HEK293T (cell line): ENCODE data around the gene RPL10.
A peak's percentile ranks its signal among the peaks of the same experiment; 100 is the strongest.

Experiments
- CTCF ChIA-PET: fragments of 350-600 bp; formaldehyde crosslinking; extraction: SDS; loops from one replicate; lab custom pipeline; 2021; ENCODE audit warnings: antibody characterized with exemption, inconsistent platforms; lab: Yijun Ruan, JAX
- POLR2A ChIA-PET: fragments of 350-600 bp; formaldehyde crosslinking; extraction: SDS; loops from one replicate; lab custom pipeline; 2020; ENCODE audit warnings: antibody characterized with exemption, inconsistent platforms; lab: Yijun Ruan, JAX
- DNase-seq: peaks from one replicate; pipeline ENCODE4 v3.0.0; 2012; ENCODE audit warnings: mixed read lengths; ENCODE audit errors: extremely low spot score
- ARNT ChIP-seq: fragments of 450-650 bp; IDR thresholded peaks from 2 replicates; pipeline ENCODE4 v1.6.1; 2017; ENCODE audit warnings: mild to moderate bottlenecking
- BHLHE40 ChIP-seq: fragments of 450-650 bp; IDR thresholded peaks from 2 replicates; pipeline ENCODE4 v1.6.1; 2016; ENCODE audit warnings: mild to moderate bottlenecking, moderate library complexity, borderline replicate concordance
- CTBP1 ChIP-seq: fragments of 450-650 bp; IDR thresholded peaks from 2 replicates; pipeline ENCODE4 v1.6.1; 2016; ENCODE audit warnings: borderline replicate concordance
- ELF4 ChIP-seq: fragments of 450-650 bp; IDR thresholded peaks from 2 replicates; pipeline ENCODE4 v1.6.1; 2017; ENCODE audit warnings: antibody characterized with exemption
- FOXA1 ChIP-seq: fragments of 450-650 bp; IDR thresholded peaks from 2 replicates; pipeline ENCODE4 v1.6.1; 2016; ENCODE audit warnings: mild to moderate bottlenecking
- FOXK2 ChIP-seq: fragments of 450-650 bp; IDR thresholded peaks from 2 replicates; pipeline ENCODE4 v1.6.1; 2016; ENCODE audit warnings: mild to moderate bottlenecking
- FOXM1 ChIP-seq: fragments of 450-650 bp; IDR thresholded peaks from 2 replicates; pipeline ENCODE4 v1.6.1; 2017; ENCODE audit warnings: mild to moderate bottlenecking, borderline replicate concordance
- HDGF ChIP-seq: fragments of 450-650 bp; IDR thresholded peaks from 2 replicates; pipeline ENCODE4 v1.6.1; 2017; ENCODE audit warnings: antibody characterized with exemption, borderline replicate concordance
- L3MBTL2 ChIP-seq: fragments of 450-650 bp; conservative IDR thresholded peaks from 2 replicates; pipeline ENCODE4 v1.6.1; 2016; ENCODE audit warnings: mild to moderate bottlenecking
- NFRKB ChIP-seq: fragments of 450-650 bp; IDR thresholded peaks from 2 replicates; pipeline ENCODE4 v1.6.1; 2016; ENCODE audit warnings: mild to moderate bottlenecking, moderate library complexity
- PKNOX1 ChIP-seq: fragments of 450-650 bp; IDR thresholded peaks from 2 replicates; pipeline ENCODE4 v1.6.1; 2016
- SP1 ChIP-seq: fragments of 450-650 bp; IDR thresholded peaks from 2 replicates; pipeline ENCODE4 v1.6.1; 2017
- SUZ12 ChIP-seq: fragments of 450-650 bp; IDR thresholded peaks from 2 replicates; pipeline ENCODE4 v1.6.1; 2016; ENCODE audit warnings: mild to moderate bottlenecking
- TARDBP ChIP-seq: fragments of 450-650 bp; IDR thresholded peaks from 2 replicates; pipeline ENCODE4 v1.6.1; 2016
- ZNF384 ChIP-seq: fragments of 450-650 bp; IDR thresholded peaks from 2 replicates; pipeline ENCODE4 v1.6.1; 2016

RPL10 gene

DNA sequence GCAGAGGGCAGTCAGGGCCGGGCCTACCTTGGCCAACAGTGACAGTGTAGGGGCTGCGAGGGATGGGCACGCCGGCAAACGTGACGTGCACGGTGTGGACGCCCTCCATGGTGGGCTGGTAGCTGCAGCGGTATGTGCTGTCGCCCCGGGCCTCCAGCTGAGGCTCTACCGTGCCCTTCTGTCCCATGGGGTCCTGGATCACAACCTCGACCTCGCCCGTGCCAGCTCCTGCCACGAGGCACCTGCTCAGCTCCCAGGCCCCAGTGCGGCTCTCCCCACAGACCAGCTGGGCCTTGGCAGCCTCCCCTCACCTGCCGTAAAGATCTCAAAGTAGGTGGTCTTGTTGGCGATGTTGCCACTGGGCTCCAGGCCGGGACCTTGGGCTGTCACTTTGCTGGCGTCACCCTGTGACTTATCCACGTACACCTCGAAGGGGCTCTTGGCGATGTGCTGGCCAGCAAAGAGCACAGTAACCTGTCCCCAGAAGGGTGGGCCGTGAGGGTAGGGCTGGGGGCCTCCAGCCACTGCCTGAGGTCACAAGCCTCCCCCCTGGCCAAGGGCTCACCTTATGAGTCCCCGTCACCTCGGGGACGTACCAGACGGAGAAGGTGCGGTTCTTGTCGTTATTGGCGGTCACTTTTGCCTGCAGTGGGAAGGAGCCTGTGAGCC, 32.0 kb upstream of the RPL10 start:
- no peak for DNase-seq
- no peak for TF ChIP-seq CTBP1
- no peak for TF ChIP-seq FOXA1
- ChIA-PET POLR2A (interaction anchor here (0.6 to 1.1 kb wide), 2 partner anchors 32 to 183 kb away, joined by 3 to 4 read pairs; partner anchors contain the start of gene RPL10), CTCF (no interaction called here)

- DNase-seq: no peak
- ChIA-PET POLR2A (interaction anchor here (1.1 kb wide), 1 partner anchor 31 kb away, joined by 4 read pairs; the partner anchor contains the start of gene RPL10), CTCF (no interaction called here)
- no peak for TF ChIP-seq L3MBTL2
- no peak for TF ChIP-seq FOXM1
- no peak for TF ChIP-seq HDGF
- no peak for TF ChIP-seq ARNT
- TF ChIP-seq ELF4: no peak
- TF ChIP-seq FOXA1: no peak
- TF ChIP-seq SP1: no peak
- no peak for TF ChIP-seq CTBP1
- TF ChIP-seq BHLHE40: no peak
- TF ChIP-seq PKNOX1: no peak
- TF ChIP-seq SUZ12: no peak
- no peak for TF ChIP-seq NFRKB
- no peak for TF ChIP-seq ZNF384
- no peak for TF ChIP-seq TARDBP
These were observed 31.5 kb upstream of the RPL10 start for GRCh38 chrX:154366666-154367055.

GRCh38 chrX:154367474-154368308, 30.5 kb upstream of the RPL10 start:
- POLR2A ChIA-PET: interaction anchor here (1.1 kb wide), 1 partner anchor 30 kb away, joined by 4 read pairs; the partner anchor contains the start of gene RPL10
- DNase-seq: no peak
- TF ChIP-seq TARDBP: no peak
- no peak for TF ChIP-seq BHLHE40
- TF ChIP-seq PKNOX1: no peak
- no peak for TF ChIP-seq FOXK2
- TF ChIP-seq L3MBTL2: no peak
- TF ChIP-seq FOXM1: no peak
- TF ChIP-seq ELF4: no peak
- no peak for TF ChIP-seq CTBP1
- TF ChIP-seq ARNT: no peak
- CTCF ChIA-PET: no interaction called here

GRCh38 chrX:154368630-154369448, 29.3 kb upstream of the RPL10 start:
- ChIA-PET CTCF (no interaction called here), POLR2A (interaction anchor here (1.4 kb wide), 1 partner anchor 10 kb away, joined by 4 read pairs; the partner anchor contains the start of gene EMD)
- DNase-seq: no peak
- TF ChIP-seq HDGF (0 out of 2 replicates have a peak, but pooled peaks have one; percentile 24), FOXA1 (no peak)

GRCh38 chrX:154369449-154370299, 28.5 kb upstream of the RPL10 start:
- POLR2A ChIA-PET: interaction anchor here (1.1 to 2.2 kb wide), 4 partner anchors 9 to 179 kb away, joined by 3 to 7 read pairs (median 5); partner anchors contain the start of genes EMD and RPL10

More at GRCh38 chrX:154369449-154370299, 28.5 kb upstream of the RPL10 start:
- DNase-seq: peak; percentile 43
- TF ChIP-seq SUZ12: no peak
- 0 out of 2 replicates have a peak, but pooled peaks have one; percentile 17 for TF ChIP-seq HDGF
- TF ChIP-seq FOXM1: 0 out of 2 replicates have a peak, but pooled peaks have one; percentile 20
- CTCF ChIA-PET: interaction anchor here (0.5 kb wide), 1 partner anchor 179 kb away, joined by 3 read pairs; no protein-coding TSS in a partner anchor
